Uterus (tissue), 2 donors: ENCODE measurements around the gene GDPD3.

Experiments
- CTCF ChIP-seq, 4 experiments: fragments of 200-600 bp in 2 of 4; fragments of 450-650 bp in 2 of 4; sonication (generic) in 2 of 4; IDR thresholded peaks; one replicate each; pipeline ENCODE4 v1.5.1; 2016 to 2019; ENCODE audit warnings: antibody characterized with exemption in 4 of 4, mild to moderate bottlenecking in 2 of 4, moderate library complexity in 1 of 4
- POLR2A ChIP-seq, 2 donors: fragments of 450-650 bp; IDR thresholded peaks; one replicate each; pipeline ENCODE4 v1.6.1; 2016; ENCODE audit warnings: antibody characterized with exemption in 2 of 2, mild to moderate bottlenecking in 1 of 2, moderate library complexity in 1 of 2

DNA sequence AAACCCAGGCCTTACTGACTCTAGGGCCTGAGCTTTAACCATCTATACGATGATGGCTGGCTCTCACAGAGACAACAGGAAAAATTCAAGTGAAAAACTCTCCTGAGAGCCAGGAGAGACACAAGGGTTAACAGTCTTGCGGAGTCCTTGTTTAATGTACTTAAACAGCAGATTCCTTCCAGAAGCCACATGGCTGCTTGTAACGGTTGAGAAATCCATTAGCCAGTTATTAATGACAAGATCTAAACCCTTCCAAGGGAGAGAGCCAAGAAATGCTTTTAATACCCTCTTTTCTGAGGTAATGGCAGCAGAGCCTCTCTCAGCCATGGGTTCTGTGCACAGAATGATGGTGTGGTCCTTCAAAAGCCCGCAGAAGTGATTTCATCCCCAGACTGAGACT, 53.0 kb downstream of the GDPD3 start:
- no peak for TF ChIP-seq CTCF (IDR thresholded peaks at IDR 0.05)
- no peak for TF ChIP-seq POLR2A (IDR thresholded peaks at IDR 0.05)
